Kidney glomerular epithelial cell (primary cell): ENCODE results near the gene FOXA2.

Experiments used
- DNase-seq: peaks from one replicate; lab custom pipeline; 2025; lab: John Stamatoyannopoulos, UW

The FOXA2 gene

DNA sequence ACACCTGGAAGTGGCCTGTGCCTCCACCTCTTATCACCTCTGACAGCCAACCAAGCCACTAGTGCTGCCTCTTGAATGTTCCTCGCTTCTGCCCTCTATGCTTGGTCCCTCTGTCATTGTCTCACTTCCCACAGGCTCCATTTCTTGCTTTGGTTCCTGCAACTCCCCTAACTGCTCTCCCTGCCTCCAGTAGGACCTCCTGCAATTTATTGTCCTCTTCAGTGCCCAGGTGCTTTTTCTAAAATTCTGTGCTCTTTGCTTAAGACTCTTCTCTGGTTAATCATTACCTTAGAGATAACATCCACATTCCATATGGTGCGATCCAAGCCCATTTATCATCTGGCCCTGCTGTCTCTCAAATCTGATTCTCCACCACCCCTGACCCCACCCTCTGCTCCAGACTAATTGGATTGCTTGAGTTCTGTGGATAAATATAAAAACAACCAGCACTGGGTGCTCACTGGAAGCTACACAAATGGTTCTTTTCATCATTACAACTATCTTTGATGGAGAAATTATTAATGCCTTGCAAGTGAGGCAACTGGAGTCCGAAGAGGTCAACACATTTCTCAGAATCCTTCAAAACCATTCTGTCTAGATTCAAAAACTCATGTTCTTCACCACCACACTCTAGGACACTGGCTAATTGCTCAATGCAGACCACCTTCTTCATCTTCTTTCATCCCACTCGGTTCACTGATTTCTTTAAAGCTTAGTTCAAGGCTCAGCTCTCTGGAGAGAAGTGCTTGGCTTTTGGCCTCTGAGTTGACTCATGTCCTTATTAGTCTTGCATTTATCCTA, 47.2 kb downstream of the FOXA2 start:
- no peak for DNase-seq

- DNase-seq = no peak
Observed at GRCh38 chr20:22536141-22536828, 48.1 kb downstream of the FOXA2 start.

DNA sequence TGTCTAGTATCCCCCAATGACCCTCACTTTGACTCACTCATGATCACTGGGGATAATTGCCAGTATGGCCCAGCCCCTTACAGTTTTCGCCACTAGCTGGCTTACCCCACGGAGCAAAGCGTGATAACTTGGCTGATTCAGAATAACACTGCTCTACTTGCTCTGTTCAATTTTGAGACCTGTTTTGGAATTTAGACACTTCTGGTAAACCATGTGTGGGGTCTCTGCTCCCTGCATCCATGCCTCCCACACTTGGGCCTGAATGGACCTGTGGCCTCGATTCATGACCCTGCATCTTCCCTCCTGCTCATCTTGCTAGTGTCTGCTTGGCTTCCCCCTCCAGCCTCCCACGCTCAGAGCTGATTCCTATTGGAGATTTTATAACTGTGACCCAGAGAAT, 48.9 kb downstream of the FOXA2 start:
- DNase-seq = no peak

- no peak for DNase-seq
Observed at GRCh38 chr20:22533823-22534751, 50.3 kb downstream of the FOXA2 start.

DNA sequence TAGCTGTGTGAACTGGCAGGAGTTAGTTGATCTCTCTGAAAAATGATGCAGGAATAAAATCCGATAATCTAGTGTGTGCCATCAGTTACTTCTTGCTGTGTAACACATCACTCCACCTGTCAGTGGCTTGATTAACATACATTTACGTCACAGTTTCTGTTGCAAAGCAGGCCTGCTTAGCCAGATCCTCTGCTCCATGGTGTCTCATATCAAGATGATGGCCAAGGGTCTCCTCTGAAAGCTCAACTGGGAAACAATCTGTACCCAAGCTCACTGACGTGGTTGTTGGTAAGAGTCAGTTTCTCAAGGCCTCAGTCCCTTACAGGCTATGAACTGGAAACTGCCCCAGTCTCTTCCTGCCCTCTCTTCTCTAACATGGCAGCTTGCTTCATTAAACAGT, 51.8 kb downstream of the FOXA2 start:
- DNase-seq = no peak

GRCh38 chr20:22531756-22532155, 52.6 kb downstream of the FOXA2 start:
- DNase-seq = no peak

- DNase-seq = no peak
Observed at GRCh38 chr20:22531056-22531615, 53.2 kb downstream of the FOXA2 start.
